ENCODE measurements around the gene GSTCD. TPM values are rescaled to one million over a fixed set of nuclear protein-coding genes. Genes with fewer than 3 reads are reported as not detected.

The GSTCD gene
- total RNA-seq, 1 experiment from 2014 or later, result 22.5 TPM

DNA sequence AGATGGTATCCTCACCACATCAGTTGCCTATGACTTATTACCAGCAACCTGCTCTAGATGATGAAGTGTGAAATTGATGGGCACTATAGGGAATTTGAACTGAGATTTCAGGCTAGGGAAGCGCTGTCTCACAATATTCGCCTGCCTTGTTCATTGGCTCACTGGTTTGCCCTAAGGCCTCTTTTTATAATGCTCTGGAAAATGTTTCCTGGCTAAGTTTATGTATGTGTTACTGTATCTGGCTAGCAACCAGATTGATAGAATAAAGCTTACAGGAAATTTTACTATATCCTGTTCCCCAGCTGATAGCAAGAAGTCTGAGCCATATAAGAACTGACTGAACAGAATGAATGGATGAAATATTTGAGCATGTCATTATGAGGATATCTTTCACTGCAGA lies 71.6 kb downstream of the GSTCD start:
- H4K20me1 ChIP-seq (ENCODE audit: insufficient read depth), result no peaks in the 10 kb centered on the region
- ATAC-seq (no peak), DNase-seq (ENCODE audit: low read depth, low spot score) (no peak)
- H3K36me3 ChIP-seq (ENCODE audit: control insufficient read depth in 1 of 2, insufficient read depth in 2 of 2, low read length in 2 of 2), result no peaks in the 10 kb centered on the region
- no peaks in the 10 kb centered on the region for H3K9me3 ChIP-seq (ENCODE audit: control insufficient read depth in 1 of 2, insufficient read depth in 1 of 2, low read depth in 1 of 2, low read length in 2 of 2)
- no peaks in the 10 kb centered on the region for H3K27me3 ChIP-seq (ENCODE audit: insufficient read depth, low read length)
- no peak for TF ChIP-seq EZH2phosphoT487 (IDR thresholded peaks at IDR 0.05; ENCODE audit: borderline replicate concordance)
- TF ChIP-seq SIN3A (IDR thresholded peaks at IDR 0.05; ENCODE audit: low read depth), result no peak
- no peak for TF ChIP-seq ZNF274 (IDR thresholded peaks at IDR 0.05; ENCODE audit: low read depth, low read length)
- no peak for TF ChIP-seq CBX3 (IDR thresholded peaks at IDR 0.05; ENCODE audit: low read depth)
- no peak for TF ChIP-seq ELF1 (IDR thresholded peaks at IDR 0.05; ENCODE audit: borderline replicate concordance, low read depth)
- TF ChIP-seq TCF7L2 (IDR thresholded peaks at IDR 0.05; ENCODE audit: borderline replicate concordance, extremely low read depth, insufficient read depth, insufficient read length), result no peak
- TF ChIP-seq SRF (IDR thresholded peaks at IDR 0.05; ENCODE audit: low read depth), result no peak
- no peak for TF ChIP-seq RAD21 (IDR thresholded peaks at IDR 0.05; ENCODE audit: low read depth)
- no peak for TF ChIP-seq EZH2 (IDR thresholded peaks at IDR 0.05)
- TF ChIP-seq, protein P1, sequence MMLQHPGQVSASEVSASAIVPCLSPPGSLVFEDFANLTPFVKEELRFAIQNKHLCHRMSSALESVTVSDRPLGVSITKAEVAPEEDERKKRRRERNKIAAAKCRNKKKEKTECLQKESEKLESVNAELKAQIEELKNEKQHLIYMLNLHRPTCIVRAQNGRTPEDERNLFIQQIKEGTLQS (IDR thresholded peaks at IDR 0.05), result no peak
- TF ChIP-seq POLR2A (IDR thresholded peaks at IDR 0.05; ENCODE audit: borderline replicate concordance, extremely low read depth, insufficient read depth, insufficient read length), result no peak
- no peak for TF ChIP-seq JUND (IDR thresholded peaks at IDR 0.05)
- no peak for TF ChIP-seq POLR2AphosphoS5 (IDR thresholded peaks at IDR 0.05; ENCODE audit: low read depth, low read length)
- TF ChIP-seq SP1 (IDR thresholded peaks at IDR 0.05; ENCODE audit: low read depth), result no peak
- TF ChIP-seq YY1 (IDR thresholded peaks at IDR 0.05; ENCODE audit: extremely low read depth, insufficient replicate concordance, low read depth, low read length), result no peak
- TF ChIP-seq, protein P2, sequence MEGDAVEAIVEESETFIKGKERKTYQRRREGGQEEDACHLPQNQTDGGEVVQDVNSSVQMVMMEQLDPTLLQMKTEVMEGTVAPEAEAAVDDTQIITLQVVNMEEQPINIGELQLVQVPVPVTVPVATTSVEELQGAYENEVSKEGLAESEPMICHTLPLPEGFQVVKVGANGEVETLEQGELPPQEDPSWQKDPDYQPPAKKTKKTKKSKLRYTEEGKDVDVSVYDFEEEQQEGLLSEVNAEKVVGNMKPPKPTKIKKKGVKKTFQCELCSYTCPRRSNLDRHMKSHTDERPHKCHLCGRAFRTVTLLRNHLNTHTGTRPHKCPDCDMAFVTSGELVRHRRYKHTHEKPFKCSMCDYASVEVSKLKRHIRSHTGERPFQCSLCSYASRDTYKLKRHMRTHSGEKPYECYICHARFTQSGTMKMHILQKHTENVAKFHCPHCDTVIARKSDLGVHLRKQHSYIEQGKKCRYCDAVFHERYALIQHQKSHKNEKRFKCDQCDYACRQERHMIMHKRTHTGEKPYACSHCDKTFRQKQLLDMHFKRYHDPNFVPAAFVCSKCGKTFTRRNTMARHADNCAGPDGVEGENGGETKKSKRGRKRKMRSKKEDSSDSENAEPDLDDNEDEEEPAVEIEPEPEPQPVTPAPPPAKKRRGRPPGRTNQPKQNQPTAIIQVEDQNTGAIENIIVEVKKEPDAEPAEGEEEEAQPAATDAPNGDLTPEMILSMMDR (IDR thresholded peaks at IDR 0.05 in 2 of 3, conservative IDR thresholded peaks at IDR 0.05 in 1 of 3; ENCODE audit: borderline replicate concordance in 1 of 3, insufficient read depth in 1 of 3, low read depth in 2 of 3, low read length in 2 of 3), result no peak
- TF ChIP-seq, protein P3, sequence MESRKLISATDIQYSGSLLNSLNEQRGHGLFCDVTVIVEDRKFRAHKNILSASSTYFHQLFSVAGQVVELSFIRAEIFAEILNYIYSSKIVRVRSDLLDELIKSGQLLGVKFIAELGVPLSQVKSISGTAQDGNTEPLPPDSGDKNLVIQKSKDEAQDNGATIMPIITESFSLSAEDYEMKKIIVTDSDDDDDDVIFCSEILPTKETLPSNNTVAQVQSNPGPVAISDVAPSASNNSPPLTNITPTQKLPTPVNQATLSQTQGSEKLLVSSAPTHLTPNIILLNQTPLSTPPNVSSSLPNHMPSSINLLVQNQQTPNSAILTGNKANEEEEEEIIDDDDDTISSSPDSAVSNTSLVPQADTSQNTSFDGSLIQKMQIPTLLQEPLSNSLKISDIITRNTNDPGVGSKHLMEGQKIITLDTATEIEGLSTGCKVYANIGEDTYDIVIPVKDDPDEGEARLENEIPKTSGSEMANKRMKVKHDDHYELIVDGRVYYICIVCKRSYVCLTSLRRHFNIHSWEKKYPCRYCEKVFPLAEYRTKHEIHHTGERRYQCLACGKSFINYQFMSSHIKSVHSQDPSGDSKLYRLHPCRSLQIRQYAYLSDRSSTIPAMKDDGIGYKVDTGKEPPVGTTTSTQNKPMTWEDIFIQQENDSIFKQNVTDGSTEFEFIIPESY (IDR thresholded peaks at IDR 0.05; ENCODE audit: extremely low read depth, insufficient replicate concordance, low read length), result no peak
- no peak for TF ChIP-seq FOSL1 (IDR thresholded peaks at IDR 0.05; ENCODE audit: low read depth)
- no peaks in the 10 kb centered on the region for H3K79me2 ChIP-seq (ENCODE audit: insufficient read depth, low read length)
- intact Hi-C loops (cut with micrococcal nuclease), result no loop called here
- H2AFZ ChIP-seq (ENCODE audit: low read depth, low read length, poor library complexity, severe bottlenecking), result no peak overlapping the region
- ChIA-PET POLR2A (no interaction called here), CTCF (no interaction called here), RAD21 (ENCODE audit: low non-redundant PET in 1 of 2, low total read pairs in 2 of 2, uncharacterized antibody in 2 of 2, unreplicated experiment in 2 of 2) (no interaction called here)
- no peaks in the 10 kb centered on the region for H3K9me2 ChIP-seq (ENCODE audit: insufficient read depth)
- H3K4me3 ChIP-seq (replicated peaks in 1 of 2; ENCODE audit: low read depth in 1 of 2, low read length in 2 of 2), result no peak overlapping the region
- no peak overlapping the region for H3K4me2 ChIP-seq (ENCODE audit: low read length)
- H3K27ac ChIP-seq (ENCODE audit: low read depth, low read length), result no peak overlapping the region
- no peak overlapping the region for H3K9ac ChIP-seq (ENCODE audit: low read length)
- H3K4me1 ChIP-seq (ENCODE audit: control insufficient read depth in 1 of 2, insufficient read depth in 2 of 2, low read length in 2 of 2), result no peaks in the 10 kb centered on the region
- BruUV-seq (replicated peaks), result no TSS peak

Data from HCT116 (cell line).